MM.1S (cell line): ENCODE data around the gene C19orf81.

ENCODE experiments used
- DNase-seq: peaks from one replicate; pipeline ENCODE4 v3.0.0-alpha.2; 2015
- H2AFZ ChIP-seq: fragments of 300-600 bp; sonication (generic); 2 replicates; pipeline ENCODE4 v1.6.0; 2016; ENCODE audit warnings: antibody characterized with exemption, low read length
- H3F3A ChIP-seq: fragments of 300-600 bp; sonication (generic); 2 replicates; pipeline ENCODE4 v1.6.1; 2016; ENCODE audit warnings: mild to moderate bottlenecking, antibody characterized with exemption, low read length, moderate library complexity, mixed read lengths; ENCODE audit not compliant: insufficient read depth
- H3K27ac ChIP-seq: fragments of 300-600 bp; sonication (generic); 2 replicates; pipeline ENCODE4 v1.5.1; 2016; ENCODE audit warnings: mild to moderate bottlenecking, low read length
- H3K27me3 ChIP-seq: fragments of 300-600 bp; sonication (generic); replicated peaks from 2 replicates; pipeline ENCODE4 v1.6.0; 2016; ENCODE audit warnings: low read length; ENCODE audit not compliant: insufficient read depth
- H3K36me3 ChIP-seq: fragments of 300-600 bp; sonication (generic); replicated peaks from 2 replicates; pipeline ENCODE4 v1.6.1; 2016; ENCODE audit warnings: mild to moderate bottlenecking, low read length, mixed read lengths; ENCODE audit not compliant: insufficient read depth
- H3K4me1 ChIP-seq: fragments of 300-600 bp; sonication (generic); 2 replicates; pipeline ENCODE4 v1.6.1; 2016; ENCODE audit warnings: low read length, mixed read lengths
- H3K4me2 ChIP-seq: fragments of 300-600 bp; sonication (generic); 2 replicates; pipeline ENCODE4 v1.6.0; 2016; ENCODE audit warnings: low read depth, low read length
- H3K4me3 ChIP-seq: fragments of 300-600 bp; sonication (generic); 2 replicates; pipeline ENCODE4 v1.5.1; 2016; ENCODE audit warnings: low read length, mixed read lengths
- H3K79me2 ChIP-seq: fragments of 300-600 bp; sonication (generic); 2 replicates; pipeline ENCODE4 v1.6.1; 2016; ENCODE audit warnings: mixed run types, low read length, mixed read lengths
- H3K9ac ChIP-seq: fragments of 300-600 bp; sonication (generic); 2 replicates; pipeline ENCODE4 v1.6.1; 2016; ENCODE audit warnings: low read length, mixed read lengths
- H3K9me2 ChIP-seq: fragments of 300-600 bp; sonication (generic); replicated peaks from 2 replicates; pipeline ENCODE4 v1.6.1; 2016; ENCODE audit warnings: mild to moderate bottlenecking, low read length, mixed read lengths; ENCODE audit not compliant: insufficient read depth
- H3K9me3 ChIP-seq: fragments of 300-600 bp; sonication (generic); replicated peaks from 2 replicates; pipeline ENCODE4 v1.6.1; 2016; ENCODE audit warnings: mild to moderate bottlenecking, low read length, mixed read lengths; ENCODE audit not compliant: insufficient read depth
- H4K20me1 ChIP-seq: fragments of 300-600 bp; sonication (generic); 2 replicates; pipeline ENCODE4 v1.6.1; 2016; ENCODE audit warnings: mild to moderate bottlenecking, low read length, moderate library complexity, mixed read lengths; ENCODE audit not compliant: insufficient read depth
- CTCF ChIP-seq: fragments of 300-600 bp; sonication (generic); IDR thresholded peaks from 2 replicates; pipeline ENCODE4 v1.5.1; 2016; ENCODE audit warnings: antibody characterized with exemption, low read length, mixed read lengths
- EZH2 ChIP-seq: fragments of 300-600 bp; sonication (generic); optimal IDR thresholded peaks from 2 replicates; pipeline ENCODE3; 2017; ENCODE audit warnings: low read depth, mild to moderate bottlenecking, antibody characterized with exemption, low read length, mixed read lengths
- EZH2phosphoT487 ChIP-seq: fragments of 300-600 bp; sonication (generic); IDR thresholded peaks from 2 replicates; pipeline ENCODE4 v1.6.1; 2018; ENCODE audit warnings: antibody characterized with exemption, low read length

Gene C19orf81

DNA sequence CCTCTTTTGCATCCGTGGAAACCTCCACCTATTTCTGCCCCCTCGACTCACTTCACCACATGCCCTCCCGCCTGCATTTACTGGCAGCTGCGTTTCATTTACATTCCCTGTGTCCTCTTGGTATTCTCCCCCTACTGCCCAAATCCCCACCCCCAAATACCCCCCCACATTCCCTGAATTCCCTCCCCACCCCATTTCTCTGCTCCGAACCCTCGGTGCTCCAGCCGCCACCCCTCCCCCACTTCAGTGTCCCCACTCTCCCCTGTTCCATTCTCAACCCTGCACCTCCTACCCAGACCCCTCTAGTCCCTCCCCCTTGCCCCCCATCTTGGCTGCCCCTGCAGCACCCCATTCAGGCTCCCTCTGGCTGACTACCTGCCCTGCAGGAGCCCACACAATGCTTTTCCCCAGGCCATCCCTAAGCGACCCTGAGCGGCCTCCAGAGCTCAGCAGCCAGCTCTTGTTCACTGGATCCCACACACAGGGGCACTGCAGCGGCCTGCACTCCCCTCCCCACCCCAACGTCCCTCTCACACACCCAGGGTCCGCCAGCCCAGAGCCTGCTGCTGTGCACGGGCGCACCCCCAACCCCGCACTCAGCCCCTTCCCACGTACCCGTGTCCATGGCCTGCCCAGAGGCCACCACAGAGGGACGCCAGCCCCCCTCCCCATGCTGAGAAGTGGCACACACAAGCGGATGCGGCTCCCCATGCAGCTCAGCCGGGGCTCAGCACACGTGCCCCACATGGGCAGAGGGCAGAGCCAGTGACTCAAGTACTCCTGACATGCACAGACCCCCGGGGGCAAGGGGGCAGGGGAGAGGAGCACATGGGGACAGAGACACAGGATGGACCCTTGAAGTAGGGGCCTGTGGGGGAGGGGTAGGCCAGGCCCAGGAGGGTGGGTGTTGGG is 44.1 kb downstream of the C19orf81 start:
- H3K4me1 ChIP-seq: no peaks in the 10 kb centered on the region
- H3K9ac ChIP-seq: no peak overlapping the region
- H3K79me2 ChIP-seq: no peaks in the 10 kb centered on the region
- no peak overlapping the region for H2AFZ ChIP-seq
- H3F3A ChIP-seq: no peaks in the 10 kb centered on the region
- TF ChIP-seq EZH2phosphoT487 (no peak), CTCF (no peak), EZH2 (no peak)
- H4K20me1 ChIP-seq: no peaks in the 10 kb centered on the region
- no peak overlapping the region for H3K27ac ChIP-seq
- no peaks in the 10 kb centered on the region for H3K36me3 ChIP-seq
- peaks cover 21% of the 10 kb centered on the region for H3K27me3 ChIP-seq
- no peak for DNase-seq
- no peak overlapping the region for H3K4me3 ChIP-seq
- H3K4me2 ChIP-seq: no peak overlapping the region
- H3K9me2 ChIP-seq: no peaks in the 10 kb centered on the region
- H3K9me3 ChIP-seq: no peaks in the 10 kb centered on the region

DNA sequence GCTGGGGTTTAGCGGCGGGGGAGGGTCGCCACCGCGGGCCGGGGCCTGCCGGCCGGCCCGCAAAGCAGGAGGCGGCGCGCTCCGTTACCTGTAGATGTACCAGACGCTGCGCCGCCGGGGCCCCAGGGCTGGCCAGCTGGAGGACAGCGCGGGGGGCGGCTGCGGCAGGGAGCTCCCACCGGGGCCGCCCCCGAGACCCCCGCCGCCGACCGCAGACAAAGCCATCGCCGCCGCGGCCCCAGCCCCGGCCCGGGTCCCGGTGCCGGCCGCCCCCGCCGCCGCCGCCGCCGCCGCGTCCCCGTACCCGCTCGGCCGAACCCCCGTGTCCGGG is 45.5 kb downstream of the C19orf81 start:
- TF ChIP-seq EZH2: no peak
- TF ChIP-seq EZH2phosphoT487: no peak
- TF ChIP-seq CTCF: no peak
- peaks cover 13% of the 10 kb centered on the region for H3K27me3 ChIP-seq
- no peaks in the 10 kb centered on the region for H4K20me1 ChIP-seq

DNA sequence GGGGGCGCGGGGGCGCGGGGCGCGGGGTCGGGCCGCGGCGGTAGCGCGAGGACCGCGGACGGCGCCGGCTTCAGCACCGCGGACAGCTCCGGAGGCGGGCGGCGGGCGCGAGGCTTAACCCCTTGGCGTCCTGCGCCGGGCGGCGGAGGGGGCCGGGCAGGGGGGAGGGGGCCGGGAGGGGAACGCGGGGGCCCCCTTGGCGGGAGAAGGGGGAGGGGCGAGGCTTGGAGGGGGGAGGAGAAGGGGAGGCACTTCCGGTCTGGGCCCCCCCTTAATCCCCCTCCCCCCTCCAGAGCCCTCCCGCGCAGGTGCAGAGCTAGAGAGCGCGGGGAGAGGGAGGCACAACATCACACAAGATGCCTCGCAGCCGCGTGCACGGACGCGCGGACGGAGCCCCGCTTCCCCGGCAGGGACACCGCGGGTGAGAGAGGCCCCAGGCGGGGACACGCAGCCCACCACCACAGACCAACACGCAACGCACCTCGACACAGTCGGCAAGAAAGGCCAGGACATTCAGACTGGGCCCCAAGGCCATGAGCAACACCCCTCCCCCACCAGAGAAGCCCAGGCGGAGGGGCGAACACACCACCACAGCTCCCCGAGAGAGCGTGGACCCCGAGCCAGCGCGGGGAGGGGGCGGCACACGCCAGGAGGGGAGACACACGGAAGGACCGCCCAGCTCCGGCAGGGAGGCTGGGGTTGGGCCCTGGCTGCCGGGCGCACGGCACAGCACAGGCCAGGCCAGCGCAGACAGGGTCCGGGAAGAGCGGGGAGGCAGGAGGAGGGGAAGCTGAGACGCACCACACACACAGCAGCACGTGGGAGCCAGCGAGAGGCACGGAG is 46.2 kb downstream of the C19orf81 start:
- H3K9me3 ChIP-seq: no peaks in the 10 kb centered on the region
- no peaks in the 10 kb centered on the region for H3F3A ChIP-seq
- H2AFZ ChIP-seq: no peak overlapping the region
- peaks cover 8% of the 10 kb centered on the region; the same call in 1 of the 2 replicates for H3K27me3 ChIP-seq
- no peak for TF ChIP-seq CTCF
- no peaks in the 10 kb centered on the region for H3K9me2 ChIP-seq
- H3K4me1 ChIP-seq: no peaks in the 10 kb centered on the region
- H3K4me2 ChIP-seq: no peak overlapping the region
- no peaks in the 10 kb centered on the region for H4K20me1 ChIP-seq
- no peak for DNase-seq
- no peak overlapping the region for H3K27ac ChIP-seq
- no peak overlapping the region for H3K9ac ChIP-seq
- no peaks in the 10 kb centered on the region for H3K79me2 ChIP-seq
- H3K36me3 ChIP-seq: no peaks in the 10 kb centered on the region
- H3K4me3 ChIP-seq: no peak overlapping the region

More for the DNA sequence above, 45.5 kb downstream of the C19orf81 start:
- H3K27ac ChIP-seq: no peak overlapping the region
- H3F3A ChIP-seq: no peaks in the 10 kb centered on the region
- H3K9me2 ChIP-seq: no peaks in the 10 kb centered on the region
- no peaks in the 10 kb centered on the region for H3K9me3 ChIP-seq
- DNase-seq: no peak
- H3K4me3 ChIP-seq: no peak overlapping the region
- H2AFZ ChIP-seq: no peak overlapping the region
- H3K79me2 ChIP-seq: no peaks in the 10 kb centered on the region
- H3K9ac ChIP-seq: no peak overlapping the region
- no peaks in the 10 kb centered on the region for H3K4me1 ChIP-seq
- no peaks in the 10 kb centered on the region for H3K36me3 ChIP-seq
- no peak overlapping the region for H3K4me2 ChIP-seq
